MM.1S (cell line): Measurements from ENCODE around the gene TRHDE.

ENCODE experiments used
- CTCF ChIP-seq: fragments of 300-600 bp; sonication (generic); IDR thresholded peaks from 2 replicates; pipeline ENCODE4 v1.5.1; 2016; ENCODE audit warnings: antibody characterized with exemption, low read length, mixed read lengths
- EZH2 ChIP-seq: fragments of 300-600 bp; sonication (generic); optimal IDR thresholded peaks from 2 replicates; pipeline ENCODE3; 2017; ENCODE audit warnings: low read depth, mild to moderate bottlenecking, antibody characterized with exemption, low read length, mixed read lengths

- TF ChIP-seq CTCF, result no peak
- TF ChIP-seq EZH2, result no peak
These were observed 422.0 kb downstream of the TRHDE start for GRCh38 chr12:72694193-72694592.
